HG03039 (cell line): ENCODE measurements around the gene PHF5A.
A peak's percentile ranks its signal among the peaks of the same experiment; 100 is the strongest.
"Not testable (repeated sequence)": the region's sequence is repeated elsewhere in the genome, so short reads cannot be mapped to it uniquely, and the experiment has no call there.

Experiments
- ATAC-seq: cut with Tn5 transposase; IDR thresholded peaks from one replicate; pipeline ENCODE4 v1.9.1; 2021; ENCODE audit warnings: mild to moderate bottlenecking, moderate library complexity; ENCODE audit not compliant: unreplicated experiment

PHF5A gene

DNA sequence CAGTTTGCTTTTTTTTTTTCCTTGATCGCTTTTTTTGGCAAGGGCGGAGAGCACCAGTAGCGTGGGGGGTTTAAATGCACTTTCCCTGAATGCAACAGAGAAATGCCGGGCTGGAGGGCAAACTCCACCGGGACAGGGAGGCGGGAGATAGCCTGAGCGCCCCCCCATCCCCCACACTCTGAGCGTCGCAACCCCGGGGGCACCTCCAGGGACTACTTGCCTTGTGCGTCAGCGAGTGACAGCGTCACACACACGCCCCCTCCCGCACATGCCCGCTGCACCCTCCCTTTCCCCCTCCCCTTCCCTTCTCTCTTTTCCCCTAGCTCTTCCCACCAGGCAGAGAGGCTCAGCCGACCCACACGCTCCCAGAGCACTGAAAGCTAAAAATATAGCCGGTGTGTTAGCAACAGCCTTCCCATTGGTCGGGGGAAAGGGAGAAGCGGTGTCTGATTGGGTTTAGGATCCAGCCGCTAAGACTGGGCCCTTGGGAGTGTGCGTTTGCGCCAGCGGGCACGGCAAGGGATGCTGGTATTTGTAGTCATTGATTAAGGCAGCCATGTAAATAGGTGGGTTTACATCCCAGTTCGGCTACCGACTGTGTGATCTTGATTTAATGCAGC, 20.2 kb downstream of the PHF5A start:
- peak; percentile 37 for ATAC-seq

DNA sequence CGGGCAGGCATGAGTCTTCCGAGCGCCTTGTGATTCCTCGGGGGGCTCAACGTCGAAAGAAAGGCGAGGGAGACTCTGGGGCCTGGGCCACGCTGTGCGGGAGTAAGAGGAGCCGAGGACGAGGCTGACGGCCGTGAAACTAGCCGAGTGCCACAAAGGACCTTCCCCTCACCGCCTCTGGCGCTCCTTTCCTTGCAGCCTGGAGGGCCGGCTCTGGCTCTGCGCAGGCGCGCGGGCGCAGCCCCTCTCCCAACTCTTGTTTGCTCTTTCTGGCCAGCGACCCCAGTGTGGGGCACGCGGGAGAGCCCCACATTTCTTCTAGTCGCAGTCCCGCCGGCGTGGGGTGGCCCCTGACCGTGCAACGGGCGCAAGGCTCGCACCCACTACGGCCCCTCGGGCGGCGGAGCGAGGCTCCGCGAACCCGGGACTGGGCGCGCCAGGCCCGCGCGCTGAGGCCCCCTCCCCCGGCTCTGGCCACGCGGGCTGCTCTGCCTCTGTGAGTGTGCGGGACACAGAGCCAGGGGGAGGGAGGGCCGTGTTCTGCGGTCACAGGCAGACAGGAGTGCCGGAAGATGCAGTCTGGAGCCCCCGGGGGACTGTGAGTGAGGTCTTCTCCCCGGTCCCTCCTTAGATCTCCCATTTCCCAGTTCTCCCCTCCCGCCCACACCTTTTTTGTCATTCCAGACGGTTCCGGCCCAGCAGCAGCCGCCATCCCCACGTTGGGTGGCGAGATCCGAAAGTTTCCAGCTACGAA, 20.9 kb downstream of the PHF5A start:
- no peak for ATAC-seq

GRCh38 chr22:41446639-41447434, 21.7 kb downstream of the PHF5A start, which contains the start of gene TOB2:
Gene TOB2 (minus strand): TSS chr22:41446801. CDS start chr22:41437345, 9,456 bp downstream.
- peak; percentile 28 for ATAC-seq

DNA sequence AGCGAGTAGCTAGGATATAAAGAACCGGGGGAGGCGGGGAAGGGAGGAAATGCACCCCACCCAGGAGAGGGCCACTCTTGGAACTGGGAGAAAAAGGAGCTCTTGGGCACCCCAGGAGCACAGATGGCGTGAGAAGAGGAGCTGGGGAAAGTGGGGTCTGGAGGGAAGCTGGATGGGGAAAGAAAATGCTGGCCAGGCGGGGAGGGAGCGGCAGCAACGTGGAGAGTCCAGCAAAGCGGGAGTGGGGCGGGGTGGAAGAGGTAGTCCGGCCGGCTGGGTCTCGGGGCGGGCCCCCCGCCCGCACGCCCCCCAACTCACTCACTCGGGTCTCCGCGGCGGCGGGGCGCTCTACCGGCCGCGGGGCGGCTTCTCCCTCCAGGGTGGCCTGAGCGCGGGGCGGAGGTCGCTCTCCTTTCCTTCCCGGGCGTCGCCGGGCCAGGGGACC, 22.4 kb downstream of the PHF5A start:
- no peak for ATAC-seq

GRCh38 chr22:41445129-41446056, 23.1 kb downstream of the PHF5A start:
- ATAC-seq = no peak

GRCh38 chr22:41444360-41445128, 23.9 kb downstream of the PHF5A start:
- peak; percentile 39 for ATAC-seq

- no peak for ATAC-seq
Observed at GRCh38 chr22:41442240-41442792, 26.2 kb downstream of the PHF5A start.

DNA sequence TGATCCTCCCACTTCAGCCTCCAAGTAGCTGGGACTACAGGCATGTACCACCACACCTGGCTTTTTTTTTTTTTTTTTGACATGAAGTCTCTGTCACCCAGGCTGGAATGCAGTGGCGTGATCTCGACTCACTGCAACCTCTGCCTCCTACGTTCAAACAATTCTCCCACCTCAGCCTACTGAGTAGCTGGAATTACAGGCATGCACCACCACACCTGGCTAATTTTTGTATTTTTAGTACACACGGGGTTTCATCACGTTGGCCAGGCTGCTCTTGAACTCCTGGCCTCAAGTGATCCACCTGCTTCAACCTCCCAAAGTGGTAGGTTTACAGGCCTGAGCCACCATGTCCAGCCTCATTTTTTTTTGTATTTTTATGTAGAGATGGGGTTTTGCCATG, 28.0 kb downstream of the PHF5A start:
- not testable (repeated sequence) for ATAC-seq

- no peak for ATAC-seq
Observed at GRCh38 chr22:41437198-41437597, 31.3 kb downstream of the PHF5A start.

DNA sequence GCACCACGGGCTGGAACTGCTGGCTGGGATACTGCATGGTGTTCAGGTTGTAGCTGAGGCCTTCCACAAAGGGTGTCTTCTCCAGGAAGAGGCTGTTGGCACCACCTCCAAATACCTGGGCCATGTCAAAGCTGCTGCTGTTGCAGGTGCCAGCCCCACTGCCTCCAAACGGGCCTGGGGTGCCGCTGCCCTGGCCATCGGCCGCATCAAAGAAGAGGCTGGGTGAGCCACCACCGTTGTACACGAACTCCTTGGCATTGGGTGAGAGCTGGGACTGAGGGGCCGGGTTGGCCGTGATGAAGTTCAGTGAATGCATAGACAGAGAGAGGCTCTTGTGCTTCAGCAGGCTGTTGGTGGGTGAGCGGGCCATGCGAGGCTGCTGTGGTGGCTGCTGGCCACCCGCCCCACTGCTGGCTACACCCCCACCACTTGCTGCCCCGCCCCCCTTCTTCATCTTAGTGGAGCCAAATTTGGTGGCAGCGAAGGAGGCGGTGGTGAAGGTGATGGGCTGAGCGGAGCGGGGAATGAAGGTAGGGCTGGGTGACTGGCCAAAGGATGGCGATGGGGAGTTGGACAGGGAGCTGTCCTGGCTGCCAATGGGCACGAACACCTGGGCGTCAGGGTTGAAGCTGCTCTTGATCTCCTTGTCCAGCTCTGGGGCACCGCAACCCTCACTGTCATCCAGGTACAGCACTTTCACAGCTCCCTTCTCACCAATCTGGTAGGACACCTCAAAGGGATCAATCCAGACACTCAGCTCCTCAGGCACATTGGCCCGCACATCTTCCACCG, 32.0 kb downstream of the PHF5A start:
- no peak for ATAC-seq

GRCh38 chr22:41435560-41435959, 32.9 kb downstream of the PHF5A start:
- no peak for ATAC-seq

- not testable (repeated sequence) for ATAC-seq
Observed at GRCh38 chr22:41434361-41435003, 34.0 kb downstream of the PHF5A start.

- ATAC-seq = not testable (repeated sequence)
Observed at GRCh38 chr22:41433480-41433879, 35.0 kb downstream of the PHF5A start.

GRCh38 chr22:41431656-41432055, 36.8 kb downstream of the PHF5A start:
- ATAC-seq = no peak

GRCh38 chr22:41429951-41430332, 38.5 kb downstream of the PHF5A start:
- no peak for ATAC-seq

DNA sequence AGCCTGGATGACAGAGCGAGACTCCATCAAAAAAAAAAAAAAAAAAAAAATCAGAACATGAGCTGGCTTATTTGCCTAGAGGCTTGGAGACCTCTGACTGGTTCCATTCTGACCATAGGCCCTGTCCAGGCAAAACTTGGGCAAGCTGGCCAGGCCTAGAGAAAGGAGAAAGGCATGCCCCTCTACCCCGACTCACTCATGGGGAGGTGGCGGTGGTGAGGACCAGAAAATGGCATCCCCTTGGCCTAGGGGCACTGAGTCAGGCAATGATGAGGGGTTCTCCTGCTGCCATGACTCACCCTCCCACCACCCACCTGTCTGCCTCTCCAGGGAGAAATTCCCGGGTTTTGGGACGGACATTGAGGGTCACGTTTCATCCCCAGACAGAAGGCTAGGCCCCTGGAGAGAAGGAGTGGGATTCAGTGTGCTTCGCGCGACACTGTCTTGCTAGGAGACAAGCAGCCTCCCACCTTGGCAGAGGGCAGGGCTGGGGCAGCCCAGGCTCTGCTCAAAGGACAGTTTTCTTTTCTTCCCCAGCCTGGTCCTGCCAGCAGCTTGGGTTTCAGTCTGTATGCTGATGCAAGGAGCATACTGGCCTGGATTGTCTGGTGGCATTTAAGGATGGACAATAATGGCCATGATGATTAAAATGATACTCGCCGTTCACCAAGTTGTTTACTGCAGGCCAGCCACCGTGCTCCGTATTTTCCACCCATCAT, 39.1 kb downstream of the PHF5A start:
- no peak for ATAC-seq

DNA sequence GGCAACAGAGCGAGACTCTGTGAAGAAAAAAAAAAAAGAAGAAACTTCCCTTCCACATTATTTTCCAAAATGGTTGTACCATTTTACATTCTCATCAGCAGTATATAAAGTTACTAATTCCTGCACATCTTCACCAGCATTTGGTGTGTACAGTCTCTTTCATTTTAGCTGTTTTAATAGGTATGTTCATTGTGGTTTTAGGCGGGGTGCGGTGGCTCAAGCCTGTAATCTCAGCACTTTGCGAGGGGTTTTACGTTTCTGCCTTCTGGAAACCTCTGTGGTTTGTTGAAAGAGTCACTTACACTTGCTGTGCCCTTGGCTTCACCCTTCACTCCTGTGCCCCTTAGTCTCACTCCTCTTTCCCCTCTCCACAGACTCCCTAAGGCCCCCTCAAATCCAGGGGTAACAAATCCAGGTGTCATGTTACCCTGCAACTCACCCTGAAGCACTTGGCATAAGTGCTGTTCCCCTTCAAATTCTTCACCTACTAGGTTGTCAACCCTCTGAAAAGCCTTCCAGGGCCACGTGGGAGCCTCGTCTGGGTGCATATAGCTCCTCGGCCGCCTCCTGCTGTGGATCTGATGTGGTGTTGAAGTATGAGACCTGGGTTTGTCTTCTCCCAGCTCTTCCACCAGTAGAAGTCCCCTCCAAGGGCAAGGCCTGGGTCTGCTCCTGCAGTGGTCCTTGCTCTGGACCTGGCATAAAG, 42.7 kb downstream of the PHF5A start:
- ATAC-seq = no peak
